GM19023 (cell line): ENCODE measurements around the gene ARVCF.
A peak's percentile ranks its signal among the peaks of the same experiment; 100 is the strongest.

Experiments
- ATAC-seq: cut with Tn5 transposase; IDR thresholded peaks from one replicate; pipeline ENCODE4 v1.9.1; 2021; ENCODE audit warnings: mild to moderate bottlenecking, moderate library complexity; ENCODE audit not compliant: unreplicated experiment

The ARVCF gene

DNA sequence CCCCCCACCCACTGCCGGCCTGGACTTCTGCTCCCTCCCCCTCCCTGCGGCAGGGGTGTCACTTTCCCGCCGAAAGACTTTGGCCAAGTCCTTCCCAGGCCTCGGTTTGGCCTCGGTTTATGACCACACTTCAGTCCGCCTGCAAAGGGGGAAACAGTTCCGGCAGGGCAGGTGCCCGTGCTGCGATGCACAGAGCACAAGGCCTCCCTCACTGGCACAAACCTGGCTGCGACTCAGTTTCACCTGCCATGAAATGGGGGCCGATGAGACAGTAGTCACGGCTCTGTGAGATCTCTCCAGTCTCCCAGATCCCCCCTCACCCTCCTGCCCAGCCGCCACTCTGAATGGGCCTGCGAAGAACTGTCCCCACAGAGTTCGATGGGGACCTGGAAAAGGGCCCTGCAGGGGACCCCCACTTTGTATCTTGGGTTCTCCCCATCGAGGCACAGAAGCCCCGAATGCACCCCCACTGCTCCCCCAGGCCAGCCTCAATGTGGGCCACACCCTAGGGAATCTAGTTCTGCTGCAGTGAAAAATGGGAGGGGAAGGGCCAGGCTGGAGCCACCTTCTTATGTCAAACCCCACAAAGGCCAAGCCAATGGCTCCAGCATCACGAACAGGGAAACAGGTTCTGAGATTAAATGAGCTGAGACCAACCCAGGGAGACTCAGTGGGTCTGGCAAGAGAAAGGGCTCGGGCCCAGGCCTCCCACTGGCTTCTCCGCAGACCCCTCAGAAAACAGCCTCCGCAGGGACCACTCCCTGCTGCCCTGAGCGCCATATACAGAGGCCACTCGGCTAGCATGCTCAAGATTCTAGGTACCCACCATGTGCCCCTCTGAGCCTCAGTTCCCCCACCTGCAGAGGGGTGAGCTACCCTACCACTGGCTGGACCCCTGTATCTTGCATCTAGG, 29.0 kb downstream of the ARVCF start:
- ATAC-seq, result no peak

DNA sequence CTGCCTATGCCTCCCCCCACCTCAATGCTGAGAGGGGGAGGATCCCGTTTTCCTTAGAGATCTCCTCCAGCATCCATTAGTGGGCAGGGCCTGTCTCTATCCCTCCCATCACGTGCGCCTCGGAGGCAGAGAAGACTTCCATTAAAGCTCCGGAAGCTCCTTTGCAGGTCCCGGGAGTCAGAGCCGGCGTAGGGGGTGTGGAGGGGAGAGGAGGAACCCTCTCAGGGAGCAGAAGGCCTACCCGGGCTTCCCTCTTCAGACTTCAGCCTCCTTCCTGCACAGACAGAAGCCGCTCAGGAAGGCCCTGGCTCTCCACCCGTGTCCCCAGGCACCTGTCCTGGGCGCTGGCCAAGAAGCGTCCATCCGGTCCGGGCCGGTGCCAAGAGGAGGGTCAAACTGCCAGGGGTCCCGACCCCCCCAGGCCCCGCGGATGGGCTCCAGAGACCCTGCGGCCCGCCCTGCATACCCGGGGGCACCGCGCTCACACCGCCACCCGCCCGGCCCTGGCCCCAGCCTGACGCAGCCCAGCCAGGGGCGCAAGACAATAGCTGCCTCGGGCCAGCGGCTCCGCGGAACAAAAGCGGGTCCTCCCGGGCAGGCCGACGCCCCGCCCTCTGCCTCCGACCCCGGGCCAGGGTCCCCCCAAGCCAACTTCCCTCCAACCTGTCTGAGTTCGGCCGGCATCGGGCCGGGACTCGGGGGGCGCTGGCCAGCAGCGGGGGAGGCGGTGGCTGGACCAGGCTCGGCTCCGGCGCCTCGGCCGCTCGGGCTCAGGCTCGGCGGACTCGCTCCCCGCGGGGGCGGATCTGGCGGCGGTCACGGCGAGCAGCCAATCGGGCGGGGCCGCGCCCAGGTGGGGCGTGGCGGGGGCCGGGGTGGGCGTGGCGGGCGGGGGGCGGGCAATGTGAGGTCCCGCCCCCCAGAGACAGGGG, 29.9 kb downstream of the ARVCF start:
- peak; percentile 62 for ATAC-seq

DNA sequence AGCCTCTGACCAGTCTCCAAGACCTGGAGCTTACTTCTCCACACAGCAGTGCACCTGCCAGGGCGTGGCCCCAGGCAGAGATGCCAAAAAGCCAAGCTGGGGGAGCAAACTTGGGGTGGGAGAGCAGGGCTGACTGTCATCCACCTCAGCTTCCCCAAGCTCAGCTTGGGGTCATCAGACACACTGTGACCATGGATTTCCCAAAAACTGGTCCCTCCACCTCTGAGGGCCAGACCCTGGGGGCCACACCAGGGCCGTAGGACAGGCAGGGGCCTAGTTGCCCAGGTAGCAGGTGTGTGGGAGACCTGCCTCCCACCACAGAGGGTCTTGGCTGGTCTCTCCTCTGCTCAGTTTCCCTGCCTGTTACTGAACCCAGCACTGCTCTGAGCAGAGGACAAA, 30.6 kb downstream of the ARVCF start:
- no peak for ATAC-seq

- no peak for ATAC-seq
Measured at GRCh38 chr22:19984851-19985811, 31.5 kb downstream of the ARVCF start.

DNA sequence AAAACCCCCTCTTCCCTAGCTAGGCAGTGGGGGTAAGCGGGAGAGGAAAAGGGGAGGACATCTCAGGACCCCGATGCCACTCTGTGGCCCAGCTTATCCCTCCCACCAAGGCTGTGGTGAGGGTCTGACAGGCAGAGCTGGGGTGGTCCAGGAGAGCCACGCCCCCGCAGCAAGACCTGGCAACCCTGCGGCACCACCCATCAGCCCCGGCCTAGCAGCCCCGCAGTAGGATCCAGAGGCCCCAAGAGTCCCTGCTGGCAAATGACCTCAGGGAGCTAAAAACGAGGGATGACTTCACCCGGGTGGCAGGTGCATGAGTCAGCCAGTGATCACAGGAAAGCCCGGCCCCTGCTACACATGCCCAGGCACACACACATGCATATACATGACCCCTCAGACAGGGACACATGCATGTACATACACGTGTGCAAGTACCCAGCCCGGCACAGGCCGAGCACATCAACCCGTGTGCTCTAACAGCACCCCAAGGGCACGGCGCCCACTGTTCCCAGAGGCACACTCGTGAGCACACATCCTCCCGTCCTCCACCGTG, 32.3 kb downstream of the ARVCF start:
- no peak for ATAC-seq

DNA sequence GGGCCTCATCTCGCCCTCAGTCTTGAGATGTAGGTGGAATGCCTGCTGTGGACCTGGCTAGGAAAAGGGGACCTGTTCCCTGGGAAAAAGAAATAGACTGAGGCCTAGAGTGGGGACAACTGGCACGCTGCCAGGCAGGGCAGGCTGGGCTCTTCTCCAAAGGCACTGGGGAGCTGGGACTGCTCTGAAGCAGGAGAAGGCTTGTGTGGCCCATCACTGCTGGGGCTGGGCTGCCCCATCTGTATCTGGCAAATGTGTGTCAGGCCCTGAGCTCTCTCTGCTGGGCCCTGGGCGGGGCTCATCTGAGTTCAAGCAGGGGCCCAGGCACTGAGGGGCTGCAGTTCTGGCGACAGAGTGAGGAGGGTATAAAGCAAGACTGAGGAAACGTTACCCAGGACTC, 32.9 kb downstream of the ARVCF start:
- no peak for ATAC-seq

DNA sequence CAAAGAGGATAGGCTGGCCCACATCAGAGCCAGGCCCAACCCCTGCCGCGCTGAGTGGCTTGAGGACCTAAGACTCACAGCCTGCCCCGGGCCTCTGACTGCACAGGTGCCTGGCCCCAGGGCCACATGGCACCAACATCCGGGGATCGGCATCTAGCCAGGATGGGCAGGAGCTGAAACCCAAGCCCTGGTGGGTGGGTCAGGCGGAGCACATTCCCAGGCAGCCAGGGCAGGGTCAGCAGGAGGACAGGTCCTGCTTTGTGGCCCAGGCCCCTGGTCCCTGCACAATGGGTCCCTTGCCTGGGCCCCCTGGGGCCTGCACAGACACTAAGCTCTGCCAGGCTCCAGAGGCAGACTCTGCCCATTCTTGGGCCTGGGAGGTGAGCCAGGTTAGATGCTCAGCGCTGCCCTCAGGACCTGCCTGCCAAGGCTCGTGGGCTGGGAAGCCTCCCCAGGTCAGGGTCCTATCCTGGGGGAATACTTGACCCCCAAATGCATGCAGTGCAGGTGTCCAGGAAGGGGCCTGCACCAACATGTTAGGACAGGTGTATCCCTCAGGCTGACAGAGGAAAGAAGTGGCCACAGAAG, 33.5 kb downstream of the ARVCF start:
- ATAC-seq, result no peak

GRCh38 chr22:19981961-19982920, 34.4 kb downstream of the ARVCF start:
- no peak for ATAC-seq

DNA sequence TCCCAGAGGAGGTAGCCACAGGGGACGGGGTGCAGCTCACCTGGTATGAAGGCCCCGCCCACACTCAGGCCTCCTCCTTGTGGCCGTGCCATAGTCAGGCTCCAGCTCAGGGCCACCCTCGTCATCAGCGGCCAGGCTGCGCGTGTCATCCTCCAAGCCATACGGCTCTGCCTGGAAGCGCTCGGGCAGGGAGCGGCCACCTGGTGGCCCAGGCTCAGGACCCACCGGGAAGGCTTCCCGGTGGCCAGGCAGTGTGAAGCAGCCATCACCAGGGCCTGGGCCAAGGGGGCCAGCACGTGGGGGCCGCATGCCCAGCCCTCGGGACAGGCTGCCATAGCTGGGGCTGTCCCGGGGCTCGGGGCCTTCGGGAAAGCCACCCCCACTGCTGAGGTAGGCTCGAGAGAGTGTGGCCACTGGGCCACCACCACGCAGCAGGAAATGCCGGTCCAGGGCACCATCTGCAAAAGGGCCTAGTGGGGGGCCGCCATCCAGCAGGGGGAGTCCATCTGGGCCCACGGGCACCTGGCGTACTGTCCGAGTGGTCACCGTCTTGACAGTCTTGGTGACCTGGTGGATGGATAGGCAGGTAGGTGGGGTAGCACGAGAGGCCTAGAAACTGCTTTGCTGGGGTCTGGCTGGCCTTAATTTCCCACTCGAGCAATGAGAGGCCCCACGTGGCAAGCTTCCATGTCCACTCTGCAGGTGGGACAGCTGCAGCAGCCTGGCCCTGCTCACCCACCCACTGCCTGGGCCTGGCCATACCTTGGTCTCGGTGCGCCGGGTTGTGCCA, 35.3 kb downstream of the ARVCF start:
- no peak for ATAC-seq

GRCh38 chr22:19980766-19981165, 35.9 kb downstream of the ARVCF start:
- ATAC-seq, result no peak

- no peak for ATAC-seq
Measured at GRCh38 chr22:19979712-19980493, 36.7 kb downstream of the ARVCF start.

DNA sequence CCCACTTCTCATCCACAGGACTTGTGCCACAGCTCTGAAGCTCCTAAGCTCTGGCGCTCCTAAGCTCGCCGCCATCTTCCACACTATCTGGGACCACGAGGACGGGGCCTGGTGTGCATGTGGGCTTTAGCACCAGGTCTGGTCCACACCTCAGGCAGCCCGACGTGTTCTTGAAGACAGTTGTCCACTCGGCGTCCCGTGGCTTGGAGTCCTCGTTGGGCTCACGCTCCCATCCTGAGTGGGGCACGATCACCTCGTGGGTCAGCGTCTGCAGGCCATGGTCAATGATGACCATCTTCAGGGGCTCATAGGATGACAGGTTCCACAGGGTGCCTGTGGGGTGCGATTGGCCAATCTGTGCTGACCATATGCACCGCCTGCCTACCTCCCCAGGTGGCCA, 37.9 kb downstream of the ARVCF start:
- no peak for ATAC-seq

GRCh38 chr22:19977296-19978243, 39.1 kb downstream of the ARVCF start:
- no peak for ATAC-seq

GRCh38 chr22:19976671-19977070, 40.0 kb downstream of the ARVCF start:
- ATAC-seq, result no peak

DNA sequence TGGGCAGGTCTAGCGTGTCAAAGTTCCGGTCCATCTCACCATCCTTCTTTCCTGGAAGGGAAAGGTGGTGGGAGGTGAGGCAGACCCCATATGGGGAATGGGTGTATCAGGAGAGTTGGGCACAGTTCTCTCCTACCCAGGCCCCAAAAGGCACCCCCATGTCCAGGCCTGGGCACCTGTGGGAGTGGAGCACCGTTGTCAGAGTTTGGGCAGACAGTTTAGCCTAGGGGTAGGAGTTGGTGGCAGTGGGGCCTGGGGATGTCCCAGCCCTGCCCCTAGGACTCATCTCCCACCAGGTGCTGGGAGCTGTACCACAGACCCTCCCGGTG, 41.0 kb downstream of the ARVCF start:
- ATAC-seq, result no peak
